ENCODE data around the gene DOC2A.

DOC2A gene

DNA sequence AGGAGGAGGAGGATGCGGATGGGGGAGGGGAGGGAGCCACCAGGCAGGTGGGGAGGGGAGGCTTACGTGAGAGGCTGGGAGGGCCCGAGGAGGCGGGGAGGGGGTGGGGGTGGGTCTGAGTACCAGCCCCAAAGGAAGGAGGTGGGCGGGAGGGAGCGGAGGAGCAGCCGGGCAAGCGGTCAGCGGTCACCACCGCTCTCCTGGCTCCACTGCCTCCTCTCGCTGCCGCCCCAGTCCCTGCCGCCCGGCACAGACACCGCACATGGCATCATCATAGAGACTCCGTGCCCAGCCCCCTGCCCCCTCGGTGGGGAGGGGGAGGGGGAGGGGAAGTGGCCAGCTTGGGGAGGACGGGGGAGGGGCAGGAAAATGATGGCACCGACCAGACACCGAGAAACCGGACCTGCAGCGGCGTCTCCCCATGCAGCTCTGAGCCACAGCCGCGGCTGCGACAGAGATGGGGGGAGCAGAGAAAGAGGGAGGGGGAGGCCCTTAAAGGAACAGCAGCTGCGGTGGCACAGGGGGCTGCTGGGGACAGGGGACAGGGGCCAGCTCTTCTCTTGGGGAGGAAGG lies 20.1 kb upstream of the DOC2A start, which contains the start of gene TLCD3B:
TLCD3B (minus strand) TSS at position 431 of the 573 bp plus-strand sequence. CDS start 744 bp downstream, outside the sequence.
- TF ChIP-seq POLR2A (IDR thresholded peaks at IDR 0.05; ENCODE audit: extremely low read depth, insufficient read length) (no peak), MYC (IDR thresholded peaks at IDR 0.05; ENCODE audit: low read depth, low read length) (no peak)
- TF ChIP-seq, protein P1, sequence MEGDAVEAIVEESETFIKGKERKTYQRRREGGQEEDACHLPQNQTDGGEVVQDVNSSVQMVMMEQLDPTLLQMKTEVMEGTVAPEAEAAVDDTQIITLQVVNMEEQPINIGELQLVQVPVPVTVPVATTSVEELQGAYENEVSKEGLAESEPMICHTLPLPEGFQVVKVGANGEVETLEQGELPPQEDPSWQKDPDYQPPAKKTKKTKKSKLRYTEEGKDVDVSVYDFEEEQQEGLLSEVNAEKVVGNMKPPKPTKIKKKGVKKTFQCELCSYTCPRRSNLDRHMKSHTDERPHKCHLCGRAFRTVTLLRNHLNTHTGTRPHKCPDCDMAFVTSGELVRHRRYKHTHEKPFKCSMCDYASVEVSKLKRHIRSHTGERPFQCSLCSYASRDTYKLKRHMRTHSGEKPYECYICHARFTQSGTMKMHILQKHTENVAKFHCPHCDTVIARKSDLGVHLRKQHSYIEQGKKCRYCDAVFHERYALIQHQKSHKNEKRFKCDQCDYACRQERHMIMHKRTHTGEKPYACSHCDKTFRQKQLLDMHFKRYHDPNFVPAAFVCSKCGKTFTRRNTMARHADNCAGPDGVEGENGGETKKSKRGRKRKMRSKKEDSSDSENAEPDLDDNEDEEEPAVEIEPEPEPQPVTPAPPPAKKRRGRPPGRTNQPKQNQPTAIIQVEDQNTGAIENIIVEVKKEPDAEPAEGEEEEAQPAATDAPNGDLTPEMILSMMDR (IDR thresholded peaks at IDR 0.05; ENCODE audit: low read depth, low read length) = no peak
- TF ChIP-seq, protein P2, sequence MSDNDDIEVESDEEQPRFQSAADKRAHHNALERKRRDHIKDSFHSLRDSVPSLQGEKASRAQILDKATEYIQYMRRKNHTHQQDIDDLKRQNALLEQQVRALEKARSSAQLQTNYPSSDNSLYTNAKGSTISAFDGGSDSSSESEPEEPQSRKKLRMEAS (IDR thresholded peaks at IDR 0.05; ENCODE audit: low read depth, low read length) = no peak
- no peak within 1 kb of the TSS for H3K4me3 ChIP-seq (ENCODE audit: low read depth, low read length)
- DNase-seq (ENCODE audit: low read depth) = no peak

DNA sequence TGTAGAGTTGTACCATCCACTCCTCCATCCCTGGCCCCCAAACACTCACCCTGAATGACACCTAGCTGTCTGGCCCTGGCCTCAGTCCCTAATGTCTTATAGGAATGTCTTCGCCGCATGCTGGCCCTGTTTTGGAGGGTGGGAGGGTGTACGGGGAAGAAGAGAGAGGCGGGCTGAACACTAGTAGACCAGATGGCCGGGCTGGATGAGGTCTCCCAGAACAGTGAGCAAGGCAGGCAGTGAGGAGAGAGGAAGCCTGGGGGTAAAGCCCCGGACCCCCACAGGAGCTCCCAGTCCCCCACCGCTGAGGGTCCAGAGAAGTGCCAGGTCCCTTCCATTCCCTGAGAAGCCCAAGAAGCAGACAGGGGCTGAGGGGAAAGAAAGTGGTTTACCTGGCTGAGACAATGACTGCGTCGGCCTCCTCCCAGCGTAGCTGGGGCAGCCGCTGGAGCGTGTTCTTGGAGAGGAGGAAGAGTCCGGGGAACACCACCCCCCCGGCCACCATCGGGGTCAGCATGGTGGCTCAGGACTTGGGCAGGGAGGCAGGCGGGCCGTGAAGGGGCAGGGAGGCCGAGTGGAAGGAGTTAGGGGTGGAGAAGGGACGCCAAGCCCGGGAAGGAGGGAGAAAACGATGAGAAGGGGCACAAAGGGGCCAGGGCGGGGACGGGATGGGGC lies 19.3 kb upstream of the DOC2A start:
- DNase-seq (ENCODE audit: low read depth) = no peak
- H3K4me3 ChIP-seq (ENCODE audit: low read depth, low read length) = no peak overlapping the region
- TF ChIP-seq, protein P1 (IDR thresholded peaks at IDR 0.05; ENCODE audit: low read depth, low read length) = no peak
- TF ChIP-seq POLR2A (IDR thresholded peaks at IDR 0.05; ENCODE audit: extremely low read depth, insufficient read length) (no peak), MYC (IDR thresholded peaks at IDR 0.05; ENCODE audit: low read depth, low read length) (no peak)
- TF ChIP-seq, protein P2 (IDR thresholded peaks at IDR 0.05; ENCODE audit: low read depth, low read length) = no peak

DNA sequence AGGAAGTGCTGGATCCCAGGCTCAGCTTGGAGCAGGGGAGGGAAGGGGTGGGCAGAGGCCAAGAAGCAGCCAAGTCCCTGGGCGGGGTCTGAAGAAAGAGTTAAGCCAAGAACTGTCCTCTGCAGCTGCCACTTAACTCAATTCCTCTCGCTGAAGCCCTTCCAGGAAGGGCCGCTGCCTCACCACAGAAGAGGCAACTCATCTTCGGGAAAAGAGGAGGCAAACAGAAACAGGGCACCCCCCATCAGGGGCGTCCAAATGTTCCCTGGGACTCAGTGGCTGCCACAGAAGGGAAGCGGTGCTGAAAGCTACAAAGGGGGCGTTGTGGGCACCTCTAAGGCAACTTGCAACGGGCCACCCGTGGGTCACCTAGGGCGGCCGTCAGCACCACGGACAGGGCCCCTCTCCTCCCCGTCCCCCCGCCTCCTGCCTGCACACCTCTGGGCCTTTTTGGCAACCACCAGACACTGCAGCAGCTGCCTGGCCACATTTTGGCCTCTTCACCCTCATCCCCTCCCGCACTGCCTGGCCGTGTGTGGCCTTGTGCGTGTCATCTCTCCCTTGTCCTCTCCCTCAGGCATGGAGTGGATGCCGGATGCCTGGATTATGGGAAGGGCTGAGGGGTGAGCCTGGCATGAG lies 17.7 kb upstream of the DOC2A start:
- peak; percentile 64 for DNase-seq (ENCODE audit: low read depth)
- H3K4me3 ChIP-seq (ENCODE audit: low read depth, low read length) = no peak overlapping the region
- TF ChIP-seq, protein P1 (IDR thresholded peaks at IDR 0.05; ENCODE audit: low read depth, low read length) = no peak
- TF ChIP-seq MYC (IDR thresholded peaks at IDR 0.05; ENCODE audit: low read depth, low read length) (no peak), POLR2A (IDR thresholded peaks at IDR 0.05; ENCODE audit: extremely low read depth, insufficient read length) (no peak)
- TF ChIP-seq, protein P2 (IDR thresholded peaks at IDR 0.05; ENCODE audit: low read depth, low read length) = no peak

DNA sequence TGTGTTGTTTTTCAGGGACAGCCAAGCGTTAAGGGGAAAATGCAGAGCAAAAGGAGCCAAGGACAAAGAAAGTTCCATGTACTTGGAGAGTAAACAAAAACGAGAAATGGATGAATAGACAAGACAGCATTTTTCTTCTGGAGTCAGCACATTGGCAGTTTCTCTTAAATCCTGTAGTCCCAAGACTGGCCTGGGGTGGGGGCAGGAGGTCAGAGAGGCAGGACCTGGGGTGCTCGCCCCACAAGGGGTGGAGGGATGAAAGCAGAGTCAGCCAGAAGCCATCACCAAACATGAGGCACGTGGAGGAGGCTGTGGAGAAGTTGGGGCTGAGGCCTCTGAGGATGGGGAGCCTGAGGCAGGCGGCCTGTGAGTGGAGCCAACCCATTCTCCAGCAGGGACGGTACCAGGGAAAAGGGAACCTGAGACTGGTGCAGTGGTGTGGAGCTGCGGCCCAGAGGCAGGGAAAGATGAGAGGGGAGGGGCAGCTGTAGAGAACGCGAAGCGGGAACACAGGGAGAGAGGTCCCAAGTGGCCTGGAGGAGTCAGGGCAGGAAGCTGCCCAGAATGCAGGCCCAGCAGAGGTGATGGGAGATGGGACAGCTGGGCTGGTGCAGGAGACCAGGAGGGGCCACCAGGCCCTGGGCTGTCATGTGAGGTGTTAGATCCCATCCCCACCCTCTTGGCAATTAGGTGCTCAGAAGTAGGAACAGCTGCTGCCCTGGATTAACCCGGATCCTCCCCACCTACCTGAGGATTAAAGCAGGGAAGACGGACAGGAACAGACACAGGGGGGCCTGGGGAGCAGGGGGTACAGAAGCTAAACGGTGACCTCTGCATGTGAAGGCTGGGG lies 17.0 kb upstream of the DOC2A start:
- TF ChIP-seq, protein P1 (IDR thresholded peaks at IDR 0.05; ENCODE audit: low read depth, low read length) = no peak
- TF ChIP-seq, protein P2 (IDR thresholded peaks at IDR 0.05; ENCODE audit: low read depth, low read length) = no peak
- TF ChIP-seq MYC (IDR thresholded peaks at IDR 0.05; ENCODE audit: low read depth, low read length) = no peak
- no peak for TF ChIP-seq POLR2A (IDR thresholded peaks at IDR 0.05; ENCODE audit: extremely low read depth, insufficient read length)
- no peak overlapping the region for H3K4me3 ChIP-seq (ENCODE audit: low read depth, low read length)
- no peak for DNase-seq (ENCODE audit: low read depth)

DNA sequence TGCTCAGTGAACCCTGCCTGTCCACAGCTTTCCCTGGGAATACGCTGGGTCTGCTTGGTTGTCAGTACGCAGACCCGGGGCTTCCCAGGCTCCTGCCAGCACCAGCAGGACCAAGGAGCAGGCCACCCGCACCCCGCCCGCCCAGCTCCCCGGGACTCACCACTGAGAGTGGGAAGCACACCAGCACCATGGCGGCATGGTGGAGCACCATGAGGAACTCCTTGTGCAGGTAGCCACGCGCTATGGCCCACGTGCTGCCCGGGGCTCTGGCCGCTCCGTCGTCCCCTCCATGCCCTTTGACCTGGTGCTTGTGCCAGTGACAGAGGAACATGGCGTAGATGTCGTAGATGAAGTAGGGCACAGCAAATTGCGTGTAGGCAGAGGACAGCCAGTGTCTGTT lies 15.6 kb upstream of the DOC2A start:
- no peak for DNase-seq (ENCODE audit: low read depth)
- TF ChIP-seq MYC (IDR thresholded peaks at IDR 0.05; ENCODE audit: low read depth, low read length) (no peak), POLR2A (IDR thresholded peaks at IDR 0.05; ENCODE audit: extremely low read depth, insufficient read length) (no peak)
- TF ChIP-seq, protein P1 (IDR thresholded peaks at IDR 0.05; ENCODE audit: low read depth, low read length) = no peak
- TF ChIP-seq, protein P2 (IDR thresholded peaks at IDR 0.05; ENCODE audit: low read depth, low read length) = no peak
- no peak overlapping the region for H3K4me3 ChIP-seq (ENCODE audit: low read depth, low read length)
